GM10847 (cell line): ENCODE results near the gene ANGPTL2.

Source experiments
- POLR2A ChIP-seq: IDR thresholded peaks from 2 replicates; pipeline ENCODE4 v1.6.1; 2011; ENCODE audit not compliant: insufficient read length; ENCODE audit errors: extremely low read depth

The ANGPTL2 gene, protein sequence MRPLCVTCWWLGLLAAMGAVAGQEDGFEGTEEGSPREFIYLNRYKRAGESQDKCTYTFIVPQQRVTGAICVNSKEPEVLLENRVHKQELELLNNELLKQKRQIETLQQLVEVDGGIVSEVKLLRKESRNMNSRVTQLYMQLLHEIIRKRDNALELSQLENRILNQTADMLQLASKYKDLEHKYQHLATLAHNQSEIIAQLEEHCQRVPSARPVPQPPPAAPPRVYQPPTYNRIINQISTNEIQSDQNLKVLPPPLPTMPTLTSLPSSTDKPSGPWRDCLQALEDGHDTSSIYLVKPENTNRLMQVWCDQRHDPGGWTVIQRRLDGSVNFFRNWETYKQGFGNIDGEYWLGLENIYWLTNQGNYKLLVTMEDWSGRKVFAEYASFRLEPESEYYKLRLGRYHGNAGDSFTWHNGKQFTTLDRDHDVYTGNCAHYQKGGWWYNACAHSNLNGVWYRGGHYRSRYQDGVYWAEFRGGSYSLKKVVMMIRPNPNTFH

DNA sequence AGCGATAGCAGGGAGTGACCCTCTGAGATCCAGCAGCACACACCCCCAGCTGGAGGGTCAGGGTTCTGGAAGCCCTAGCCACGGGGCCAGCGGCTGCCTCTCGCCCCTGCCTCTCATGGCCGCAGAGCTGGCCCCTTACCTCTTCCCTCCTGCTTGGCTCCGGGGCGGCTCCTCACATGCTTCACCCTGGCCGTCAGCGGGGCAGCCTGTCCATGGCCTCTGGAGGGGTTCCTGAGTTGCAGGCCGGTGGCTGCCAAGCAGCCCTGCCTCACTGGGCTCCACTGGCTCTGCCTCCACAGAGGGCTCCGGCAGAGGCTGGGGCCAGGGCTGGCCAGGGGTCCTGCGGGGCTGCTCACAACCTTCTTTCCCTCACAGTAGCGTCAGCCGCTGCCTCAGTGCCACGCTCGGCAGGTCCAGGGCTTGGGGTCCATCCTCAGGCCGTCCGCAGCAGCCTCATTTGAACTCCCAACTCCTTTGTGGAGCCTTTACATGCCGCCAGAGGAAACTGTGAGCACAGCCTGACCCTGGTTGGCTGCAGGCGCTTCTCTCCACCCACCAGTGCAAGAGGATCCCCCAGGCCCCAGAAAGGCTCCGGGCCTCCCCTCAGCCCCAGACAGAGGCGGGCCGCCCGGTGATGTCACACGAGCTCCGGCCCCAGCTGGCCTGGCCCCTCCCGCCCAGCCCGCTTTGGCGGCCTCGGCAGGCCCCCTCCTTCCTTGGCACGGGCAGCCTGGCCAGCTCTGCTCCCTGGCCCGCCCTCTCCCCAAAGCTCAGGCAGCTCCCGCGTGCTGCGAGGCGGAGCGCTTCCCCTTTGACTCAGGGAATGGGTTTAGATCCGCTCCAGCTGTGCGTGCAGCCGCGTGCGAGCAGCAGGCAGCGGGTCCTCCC is at the start of gene ANGPTL2:
Gene ANGPTL2, minus strand, starts transcription at position 460 of the 888 bp plus-strand sequence. CDS start 13,904 bp downstream, outside the sequence.
- TF ChIP-seq POLR2A, result no peak

DNA sequence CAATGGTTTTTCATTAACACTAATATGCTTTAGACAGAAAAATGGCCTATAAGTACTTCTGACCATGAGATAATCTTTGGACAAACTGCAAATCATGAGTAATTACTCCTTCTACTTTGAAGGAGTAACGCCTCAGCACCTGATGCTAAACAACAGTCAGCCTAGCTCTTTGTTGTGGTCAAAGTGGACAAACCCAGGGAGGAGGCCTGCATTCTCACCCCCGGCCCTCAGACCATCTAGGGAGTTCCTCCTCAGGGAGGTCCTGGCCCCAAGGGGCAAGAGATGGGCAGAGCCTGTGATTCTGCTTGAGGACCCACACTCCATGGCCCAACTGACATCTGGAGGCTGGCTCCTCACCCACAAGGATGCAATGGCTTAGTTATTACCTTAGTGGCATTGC is 48.2 kb upstream of the ANGPTL2 start:
- no peak for TF ChIP-seq POLR2A

DNA sequence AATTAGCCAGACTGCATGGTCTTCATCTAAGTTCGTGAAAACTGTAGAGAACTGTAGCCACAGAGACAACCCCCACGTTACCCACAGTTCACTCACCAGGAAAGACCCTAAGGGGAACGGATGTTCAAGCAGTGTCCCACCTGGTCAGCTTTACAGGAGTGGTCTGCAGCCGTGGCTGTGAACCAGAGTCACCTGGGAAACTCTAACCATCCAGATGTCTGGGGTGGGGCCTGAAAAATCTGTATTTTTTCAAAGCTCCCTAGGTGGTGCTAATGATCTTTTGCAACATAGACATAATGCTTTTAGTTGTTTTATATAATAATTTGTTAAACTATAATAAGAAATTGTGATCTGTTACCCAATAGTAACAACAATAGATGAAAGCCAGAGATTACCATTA is 47.7 kb upstream of the ANGPTL2 start:
- TF ChIP-seq POLR2A, result no peak

DNA sequence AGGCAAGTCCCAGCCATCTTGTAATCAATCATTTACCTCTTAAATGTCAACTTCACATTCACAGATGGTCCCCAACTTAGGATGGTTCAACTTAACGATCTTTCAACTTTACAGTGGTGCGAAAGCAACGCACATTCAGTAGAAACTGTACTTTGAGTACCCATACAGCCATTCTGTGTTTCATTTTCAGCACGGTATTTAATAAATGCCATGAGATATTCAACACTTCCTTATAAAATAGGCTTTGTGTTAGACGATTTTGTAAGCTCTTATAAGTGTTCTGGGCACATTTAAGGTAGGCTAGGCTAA is 47.1 kb upstream of the ANGPTL2 start:
- TF ChIP-seq POLR2A, result no peak

DNA sequence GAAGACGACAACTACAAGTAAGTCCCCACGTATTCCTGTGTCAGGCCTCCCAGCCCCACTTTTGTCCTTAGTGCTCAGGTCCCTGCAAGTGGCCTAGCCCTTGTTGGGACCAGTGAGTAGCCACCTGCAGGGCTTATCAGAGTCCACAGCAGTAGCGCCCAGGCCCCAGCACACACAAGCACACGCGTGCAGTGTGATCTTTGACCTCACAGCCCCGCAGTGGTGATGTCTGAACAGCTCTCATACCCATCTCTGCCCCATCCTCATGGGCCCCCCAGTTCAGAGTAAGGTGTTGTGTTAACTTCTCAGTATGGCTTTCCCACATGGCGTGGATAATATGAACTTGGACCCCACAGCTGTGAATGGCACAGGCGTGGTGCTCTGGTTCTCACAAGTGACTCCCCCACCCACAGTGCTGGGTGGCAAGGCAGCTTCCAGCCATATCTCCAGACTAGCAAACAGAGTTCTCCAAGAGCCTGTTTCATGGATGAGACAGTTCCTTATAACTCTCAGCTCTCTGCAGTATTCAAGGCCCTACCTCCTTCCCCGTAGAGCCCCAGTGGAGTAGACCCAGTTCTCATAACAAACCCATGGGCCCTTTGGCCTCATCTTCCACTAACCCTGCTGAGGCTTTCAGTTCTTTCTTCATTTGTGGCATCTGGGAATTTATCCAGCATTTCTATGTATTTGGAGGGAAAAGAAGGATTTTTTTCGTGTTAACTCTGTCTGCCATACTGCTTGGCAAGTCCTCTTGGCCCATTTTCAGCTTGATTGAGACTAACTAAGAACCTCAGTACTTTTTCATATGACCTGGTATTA is 46.5 kb upstream of the ANGPTL2 start:
- TF ChIP-seq POLR2A, result no peak

DNA sequence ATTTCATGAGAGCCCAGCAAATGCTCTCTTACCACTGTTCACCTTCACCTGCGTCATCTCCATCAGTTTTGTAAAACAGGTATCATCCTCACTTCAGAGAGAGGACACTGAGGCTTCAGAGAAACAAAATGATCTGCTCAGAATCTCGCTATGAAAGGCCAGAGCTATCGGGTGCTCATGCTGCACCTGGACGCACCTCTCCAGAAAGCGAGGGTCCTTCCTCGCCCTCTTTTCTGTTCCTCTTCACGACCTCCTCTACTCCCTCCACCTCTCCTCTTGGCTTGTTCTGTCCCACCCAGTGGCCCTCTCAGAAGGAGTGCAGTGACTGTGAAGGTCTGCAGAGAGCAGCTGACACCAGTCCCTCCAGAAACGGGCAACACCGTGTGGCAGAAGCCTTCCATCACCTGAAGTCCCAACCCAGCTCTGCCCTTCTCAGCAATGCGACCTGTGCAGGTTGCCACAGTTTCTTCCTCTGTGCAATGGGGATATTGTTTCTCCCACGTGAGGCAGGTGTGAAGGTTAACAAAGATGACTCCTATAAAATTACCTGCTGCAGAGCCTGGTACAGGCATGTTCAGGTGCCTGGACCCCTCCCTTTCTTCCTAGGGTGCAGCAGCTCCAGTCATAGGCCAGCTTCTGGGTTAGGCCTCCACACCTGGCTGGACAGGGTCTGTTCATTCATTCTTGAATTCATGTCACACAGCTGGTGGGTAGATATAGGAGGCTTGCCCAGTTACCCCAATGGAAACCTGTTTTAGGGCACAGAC is 45.3 kb upstream of the ANGPTL2 start:
- no peak for TF ChIP-seq POLR2A

DNA sequence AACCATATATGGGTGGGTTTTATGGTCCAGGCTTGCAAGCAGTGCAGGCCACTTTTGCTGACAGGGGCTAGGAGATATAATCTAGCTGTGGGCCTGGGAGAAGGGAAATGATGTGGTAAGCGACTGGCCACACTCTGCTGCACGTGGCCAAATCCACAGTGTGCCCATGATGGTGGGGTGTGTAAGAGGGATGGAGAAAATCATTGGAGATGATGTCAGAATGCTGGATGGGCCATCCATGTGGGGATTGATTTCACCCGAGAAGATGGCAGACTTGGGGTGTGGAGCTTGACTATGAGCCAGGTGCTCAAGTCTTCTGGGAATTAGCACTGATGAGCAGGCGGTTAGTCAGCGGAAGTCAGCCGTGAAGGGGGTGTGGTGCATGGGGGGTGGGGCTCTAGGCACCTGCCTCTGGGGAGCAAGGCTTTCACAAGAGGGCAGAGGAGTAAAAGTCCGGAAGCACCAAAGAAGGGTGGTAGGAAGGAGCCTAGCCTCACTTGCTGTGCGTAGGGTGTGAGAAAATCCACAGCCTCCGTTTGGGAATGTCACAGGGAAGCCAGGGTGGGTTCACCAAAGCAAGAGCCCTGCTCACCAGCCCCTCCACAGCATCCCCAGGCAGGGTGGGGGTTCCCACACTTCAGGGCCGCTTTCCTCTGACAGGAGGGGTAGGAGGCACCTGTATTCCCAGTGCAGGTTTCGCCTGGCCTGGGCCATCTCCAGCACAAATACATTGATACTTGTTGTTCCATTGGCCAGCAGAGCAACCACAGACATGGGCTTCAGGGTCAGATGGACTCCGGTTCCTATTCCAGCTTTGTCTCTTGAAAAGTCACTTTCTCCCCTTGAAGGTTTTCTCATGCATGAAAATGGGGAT is 44.5 kb upstream of the ANGPTL2 start:
- TF ChIP-seq POLR2A, result no peak

DNA sequence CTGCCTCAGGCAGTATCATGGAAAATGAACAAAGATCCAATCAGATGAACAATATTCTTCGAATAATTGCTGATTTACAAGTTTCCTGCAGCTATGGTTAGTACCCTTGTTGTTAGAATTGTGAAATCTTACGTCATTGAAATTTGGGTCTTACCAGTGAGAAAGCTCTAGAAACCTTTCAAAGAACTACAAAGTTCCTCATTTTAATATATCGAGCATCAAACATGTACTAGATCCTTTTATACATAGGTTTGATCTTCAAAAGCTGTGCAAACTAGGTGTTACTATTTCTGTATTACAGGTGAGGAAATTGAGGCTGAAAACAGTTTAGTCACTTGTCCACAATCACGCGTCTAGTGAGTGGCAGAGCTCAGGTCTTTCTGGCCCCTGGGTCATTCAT is 43.7 kb upstream of the ANGPTL2 start:
- TF ChIP-seq POLR2A, result no peak

DNA sequence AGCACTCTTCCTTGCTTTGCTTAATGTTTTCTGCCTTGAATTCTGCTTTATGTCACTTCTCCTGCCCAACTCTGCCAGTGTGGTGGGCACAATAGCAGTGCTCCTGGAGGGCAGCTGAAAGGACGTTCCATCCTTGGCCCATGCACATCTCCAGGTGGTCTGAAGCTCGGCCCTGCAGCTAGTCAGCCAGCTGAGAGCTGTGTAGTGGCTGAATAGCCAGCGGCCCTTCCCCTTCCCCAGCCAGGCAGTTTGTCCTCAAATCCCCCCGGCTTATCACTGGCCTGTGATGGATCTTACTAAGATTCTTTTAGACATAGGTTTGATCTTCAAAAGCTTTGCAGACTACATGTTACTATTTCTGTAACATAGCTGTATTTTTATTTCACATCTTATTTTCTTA is 42.7 kb upstream of the ANGPTL2 start:
- TF ChIP-seq POLR2A, result no peak

DNA sequence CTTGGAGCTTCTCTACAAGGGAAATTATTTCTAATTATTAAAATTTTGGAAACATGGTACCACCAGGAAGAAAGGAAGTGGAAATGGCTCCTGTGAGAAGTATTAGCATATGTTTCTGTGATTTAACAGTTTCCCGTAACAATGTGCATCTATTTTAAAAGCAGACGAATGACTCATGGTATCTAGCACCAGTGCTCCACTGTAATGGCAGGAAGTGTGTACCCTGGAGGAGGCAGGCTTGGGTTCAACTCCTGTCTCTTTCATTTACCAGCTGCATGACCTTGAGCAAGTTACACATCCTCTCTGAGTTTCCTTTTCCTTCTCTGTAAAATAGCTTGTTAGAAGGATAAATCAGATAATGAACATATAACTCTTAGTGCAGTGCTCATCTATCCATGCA is 41.0 kb upstream of the ANGPTL2 start:
- no peak for TF ChIP-seq POLR2A

DNA sequence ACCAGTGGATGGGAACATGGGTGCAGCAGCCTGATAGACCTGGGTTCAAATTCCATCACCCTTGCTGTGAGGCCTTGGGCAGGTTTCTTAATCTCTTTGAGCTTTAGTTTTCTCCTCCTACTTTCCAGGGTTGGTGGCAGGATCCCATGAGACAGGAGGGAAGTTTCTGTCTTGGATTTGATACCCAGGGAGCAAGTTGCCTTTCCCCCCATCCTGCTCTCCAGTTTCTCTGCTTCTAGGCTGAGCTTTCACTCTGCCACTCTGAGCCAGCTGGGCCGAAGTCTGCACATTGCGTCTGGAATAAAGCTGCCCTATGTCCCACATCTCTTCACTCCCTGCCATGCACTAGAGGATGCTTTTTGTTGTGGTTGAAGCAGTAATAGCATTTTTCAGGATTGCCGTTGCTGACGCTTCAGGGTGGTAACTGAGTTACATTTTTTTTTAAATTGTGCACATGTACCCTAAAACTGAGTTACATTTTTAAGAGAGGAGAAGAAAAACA is 40.5 kb upstream of the ANGPTL2 start:
- no peak for TF ChIP-seq POLR2A

DNA sequence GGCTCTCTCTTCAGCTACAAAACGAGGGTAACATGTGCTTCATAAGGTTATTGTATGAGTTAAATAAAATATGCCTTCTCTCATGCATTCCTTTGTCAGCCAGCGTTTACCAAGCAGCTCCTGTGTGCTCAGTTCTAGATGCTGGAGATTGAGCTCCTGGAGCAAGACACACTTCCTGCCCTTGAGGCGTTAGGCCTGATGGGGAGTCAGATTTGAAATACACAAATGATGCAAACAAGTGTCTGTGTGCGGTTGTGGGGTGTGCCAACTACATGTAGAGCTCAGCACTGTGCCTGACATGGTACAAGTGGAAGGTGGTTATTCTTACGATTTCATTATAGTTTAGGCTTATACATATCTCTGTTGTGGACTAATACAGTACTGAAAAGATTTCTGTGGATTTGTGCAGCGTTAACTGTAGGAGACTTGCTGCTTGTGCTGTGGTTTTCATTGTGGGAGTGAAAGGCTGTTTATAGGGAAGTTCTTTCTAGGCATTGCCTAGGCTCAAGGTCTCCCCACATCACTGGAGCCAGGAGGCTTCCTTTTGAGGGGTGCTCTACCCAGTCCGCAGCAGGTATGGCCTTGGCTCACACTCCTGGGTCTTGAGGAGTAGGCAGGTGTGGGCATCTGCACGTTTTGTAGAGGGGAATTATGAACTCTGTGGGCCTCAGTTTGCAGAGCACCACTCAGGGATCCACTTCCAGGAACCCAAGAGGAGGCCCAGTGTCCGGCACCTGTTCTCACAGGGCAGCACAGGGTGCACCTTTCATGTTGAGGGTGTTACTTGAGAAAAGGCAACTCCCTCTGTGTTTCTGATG is 39.8 kb upstream of the ANGPTL2 start:
- no peak for TF ChIP-seq POLR2A
